ENCODE measurements around the gene ASCC1.

The ASCC1 gene

GRCh38 chr10:72062382-72062781 lies 153.7 kb downstream of the ASCC1 start:
- Histone ChIP-seq H3K27ac (no peak overlapping the region), H3K4me3 (no peak overlapping the region)

DNA sequence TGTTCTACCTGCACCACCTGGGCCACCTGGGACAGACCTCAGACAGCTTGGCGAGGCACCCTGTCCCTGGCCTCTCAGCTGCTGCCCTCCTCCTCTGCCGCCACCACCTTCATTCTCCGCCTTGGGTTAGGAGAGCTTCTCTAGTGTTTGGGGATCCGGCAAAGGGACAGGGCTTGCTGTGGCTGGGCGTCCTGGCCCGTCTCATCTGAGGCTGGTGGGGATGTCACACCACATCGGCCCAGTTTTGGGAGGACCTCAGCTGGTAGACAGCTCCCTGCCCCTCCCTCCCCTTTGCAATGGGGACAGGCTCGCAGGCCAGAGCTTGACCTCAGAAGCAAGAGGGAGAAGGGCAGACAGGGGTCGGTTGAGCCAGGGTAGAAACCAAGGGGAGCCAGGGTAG lies 154.1 kb downstream of the ASCC1 start:
- no peak overlapping the region for H3K4me3 ChIP-seq
- no peak overlapping the region for H3K27ac ChIP-seq

DNA sequence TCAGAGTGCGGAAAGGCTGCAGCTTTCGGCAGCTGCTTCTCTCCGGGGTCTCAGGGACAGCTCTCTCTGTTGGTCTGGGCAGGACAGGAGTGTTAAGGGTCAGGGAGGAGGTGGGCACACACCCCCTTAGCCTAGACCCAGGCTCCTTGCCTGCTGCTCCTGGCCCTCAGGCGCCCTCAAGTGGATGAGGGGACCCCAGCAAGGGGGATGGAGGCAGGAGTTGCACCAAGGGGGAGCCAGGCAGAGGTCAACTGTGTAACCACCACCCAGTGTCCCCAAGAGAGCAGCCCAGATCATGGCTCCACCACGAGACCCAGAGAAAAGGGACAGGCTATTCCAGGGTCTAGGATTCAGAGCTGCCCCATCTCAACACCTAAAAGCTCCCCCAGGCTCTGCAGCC lies 154.6 kb downstream of the ASCC1 start:
- Histone ChIP-seq H3K4me3 (no peak overlapping the region), H3K27ac (no peak overlapping the region)

DNA sequence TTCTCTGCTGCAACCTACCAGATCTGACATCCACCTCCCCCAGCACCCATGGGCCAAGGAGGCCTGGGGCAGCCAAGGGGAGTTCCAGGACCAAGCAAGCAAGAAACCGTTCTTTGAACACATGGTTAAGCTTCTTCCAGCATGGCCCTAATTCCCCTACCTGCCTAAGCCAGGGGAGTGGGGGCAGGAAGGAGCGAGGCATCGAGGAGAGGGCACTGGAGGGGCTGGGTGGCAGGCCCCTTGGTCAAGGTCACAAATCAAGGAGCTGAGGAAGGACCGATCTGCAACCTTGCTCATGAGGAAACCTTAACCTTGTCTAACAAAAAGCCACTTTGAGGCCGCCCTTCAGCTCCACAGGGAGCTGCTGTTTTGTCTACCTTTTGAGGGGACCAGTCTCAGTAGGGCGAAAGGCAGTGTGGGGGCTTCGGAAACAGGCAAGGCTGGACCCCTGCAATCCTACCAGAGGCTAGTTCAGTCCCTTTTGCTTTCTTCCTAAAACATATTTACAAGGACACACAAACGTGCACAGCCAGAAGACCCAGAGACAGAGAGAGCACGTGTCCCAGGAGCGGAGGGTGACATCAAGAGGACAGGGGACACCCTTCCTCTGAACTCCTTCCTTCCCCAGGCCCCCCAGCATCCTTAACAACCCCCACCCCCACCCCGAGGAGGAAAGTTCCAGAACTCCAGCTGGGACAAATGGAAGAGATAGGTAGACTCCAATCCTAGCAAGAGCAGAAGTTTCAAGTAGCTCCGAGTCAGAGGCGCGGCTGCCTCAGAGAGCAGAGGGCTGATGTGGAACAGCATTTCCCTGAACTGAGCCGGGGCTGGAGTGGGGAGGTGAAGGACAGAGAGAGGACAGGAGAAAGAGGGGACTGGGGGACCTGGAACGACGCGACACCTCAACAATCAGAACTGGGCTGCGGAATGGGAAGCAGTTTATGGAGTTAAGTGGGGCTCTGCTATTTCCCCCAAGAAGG lies 155.9 kb downstream of the ASCC1 start:
- Histone ChIP-seq H3K4me3 (no peak overlapping the region), H3K27ac (no peak overlapping the region)

GRCh38 chr10:72058989-72059842 lies 156.9 kb downstream of the ASCC1 start:
- Histone ChIP-seq H3K27ac (no peak overlapping the region), H3K4me3 (no peak overlapping the region)

DNA sequence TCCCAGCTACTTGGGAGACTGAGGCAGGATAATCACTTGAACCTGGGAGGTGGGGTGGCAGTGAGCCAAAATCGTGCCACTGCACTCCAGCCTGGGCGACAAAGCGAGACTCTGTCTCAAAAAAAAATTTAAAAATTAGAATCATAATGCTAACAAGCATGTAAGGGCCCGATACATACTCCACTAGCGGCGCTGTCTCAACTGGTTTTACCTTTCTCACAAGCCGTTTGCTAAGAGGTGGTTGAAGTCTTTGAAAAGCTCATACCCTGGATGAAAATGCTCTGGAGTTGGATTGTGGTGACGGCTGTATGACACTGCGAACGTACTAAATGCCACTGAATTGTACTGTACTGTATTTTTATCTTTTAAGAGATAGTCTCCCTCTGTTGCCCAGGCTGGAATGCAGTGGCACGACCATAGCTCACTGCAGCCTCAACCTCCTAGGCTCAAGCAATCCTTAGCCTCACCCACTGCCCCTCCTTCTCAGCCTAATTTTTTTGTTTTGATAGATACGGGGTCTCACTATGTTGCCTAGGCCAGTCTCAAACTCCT lies 157.7 kb downstream of the ASCC1 start:
- no peak overlapping the region for H3K27ac ChIP-seq
- H3K4me3 ChIP-seq, result no peak overlapping the region

DNA sequence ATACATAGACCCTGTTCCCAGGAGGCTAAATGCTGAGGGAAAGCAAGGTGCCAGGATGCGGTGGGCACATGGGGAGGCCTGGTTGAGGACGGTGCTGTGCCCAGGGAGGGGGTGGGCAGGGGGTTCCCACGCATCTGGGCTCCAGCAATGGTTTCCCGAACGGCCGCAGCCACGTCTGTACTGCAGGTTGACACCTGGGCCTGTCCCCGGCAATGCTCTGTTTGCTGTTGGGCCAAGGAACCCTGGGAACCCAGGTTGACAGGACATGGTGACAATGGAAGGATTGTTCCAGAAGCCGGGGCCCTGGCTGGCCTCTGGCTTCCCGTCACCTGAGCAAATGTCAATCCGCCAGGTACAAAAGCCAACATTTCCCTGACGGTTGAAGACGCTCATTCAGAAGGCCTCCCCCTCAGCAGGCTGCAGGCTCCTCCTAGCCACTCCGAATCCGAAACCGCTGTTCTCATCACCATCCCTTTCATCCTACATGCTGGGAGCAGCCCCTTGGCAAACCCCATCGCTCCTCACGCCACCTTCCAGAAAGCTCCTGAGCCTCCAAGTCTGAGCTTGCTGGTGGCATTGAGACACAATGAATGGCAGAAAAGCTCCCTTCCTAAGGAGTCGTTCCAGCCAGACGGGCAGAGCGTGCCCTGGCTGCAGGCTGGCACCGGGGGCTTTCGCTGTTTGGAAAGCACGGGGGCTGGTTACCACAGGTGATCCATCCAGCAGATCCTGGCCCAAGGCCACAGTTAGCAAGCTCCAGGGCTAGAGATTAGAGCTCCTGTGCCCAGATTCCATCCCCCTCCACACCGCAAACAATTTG lies 158.9 kb downstream of the ASCC1 start:
- Histone ChIP-seq H3K4me3 (no peak overlapping the region), H3K27ac (peak overlapping the region in 2 of 21 experiments; percentile 48 to 54)

GRCh38 chr10:72056113-72056512 lies 160.0 kb downstream of the ASCC1 start:
- Histone ChIP-seq H3K27ac (no peak overlapping the region), H3K4me3 (no peak overlapping the region)

- Histone ChIP-seq H3K27ac (no peak overlapping the region), H3K4me3 (no peak overlapping the region)
These were observed 162.4 kb downstream of the ASCC1 start for GRCh38 chr10:72053690-72054089.

DNA sequence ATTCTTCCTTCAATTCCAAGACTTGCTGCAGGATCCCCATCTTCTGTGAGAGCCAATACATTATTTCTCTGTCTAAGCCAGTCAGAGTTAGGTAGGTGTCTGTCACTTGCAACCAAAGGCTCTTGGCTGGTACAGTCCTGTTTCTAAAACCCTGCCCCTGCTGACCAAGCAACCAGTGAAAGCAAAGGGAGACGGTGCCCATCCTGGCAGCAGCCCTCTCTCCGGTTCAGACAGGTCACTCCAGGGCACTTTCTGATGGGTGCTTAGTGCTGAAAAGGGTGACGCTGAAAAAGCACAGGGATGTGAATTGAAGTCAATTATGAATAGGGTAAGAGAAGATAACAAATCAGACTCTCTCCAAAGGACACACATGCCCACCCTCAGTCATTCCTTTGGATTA lies 165.2 kb downstream of the ASCC1 start:
- no peak overlapping the region for H3K4me3 ChIP-seq
- H3K27ac ChIP-seq, result no peak overlapping the region

- no peak overlapping the region for H3K4me3 ChIP-seq
- H3K27ac ChIP-seq, result no peak overlapping the region
These were observed 165.9 kb downstream of the ASCC1 start for GRCh38 chr10:72049969-72050781.

DNA sequence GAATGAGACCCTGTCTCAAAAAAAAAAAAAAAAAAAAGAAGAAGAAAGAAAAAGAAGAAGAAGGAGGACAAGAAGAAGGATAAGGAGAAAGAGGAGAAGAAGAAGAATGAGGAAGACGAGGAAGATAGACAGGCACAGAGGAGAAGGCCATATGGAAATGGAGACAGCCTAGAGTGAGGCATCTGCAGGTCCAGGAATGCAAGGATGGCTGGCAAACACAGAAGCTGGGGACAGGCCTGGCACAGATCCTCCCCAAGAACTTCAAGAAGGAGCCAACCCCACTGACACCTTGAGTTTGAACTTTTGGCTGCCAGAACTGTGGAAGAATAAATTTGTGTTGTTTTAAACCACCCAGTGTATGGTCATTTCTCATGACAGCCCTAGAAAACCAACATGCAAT lies 166.6 kb downstream of the ASCC1 start:
- no peak overlapping the region for H3K27ac ChIP-seq
- H3K4me3 ChIP-seq, result no peak overlapping the region

GRCh38 chr10:72048450-72049124 lies 167.5 kb downstream of the ASCC1 start:
- Histone ChIP-seq H3K4me3 (no peak overlapping the region), H3K27ac (no peak overlapping the region)

Data from skin epidermis (tissue), 12 donors.